NB4 (cell line): ENCODE data around the gene KCNQ2.
"Not testable (repeated sequence)": the region's sequence is repeated elsewhere in the genome, so short reads cannot be mapped to it uniquely, and the experiment has no call there.

Experiments
- DNase-seq: peaks from one replicate; pipeline ENCODE4 v3.0.0; 2010; ENCODE audit warnings: low read depth
- H3K4me3 ChIP-seq: one replicate; pipeline ENCODE4 v1.5.1; 2011; ENCODE audit warnings: mild to moderate bottlenecking, low read depth, low read length, moderate library complexity
- MAX ChIP-seq: IDR thresholded peaks from 2 replicates; pipeline ENCODE4 v1.6.1; 2011; ENCODE audit warnings: low read depth, low read length
- MYC ChIP-seq: IDR thresholded peaks from 2 replicates; pipeline ENCODE4 v1.6.1; 2011; ENCODE audit warnings: low read depth, low read length
- POLR2A ChIP-seq: IDR thresholded peaks from 2 replicates; pipeline ENCODE4 v1.6.1; 2011; ENCODE audit warnings: mild to moderate bottlenecking; ENCODE audit not compliant: insufficient read length; ENCODE audit errors: extremely low read depth
- TF ChIP-seq, protein P1 (sequence below): IDR thresholded peaks from one replicate; pipeline ENCODE4 v1.5.1; 2012; ENCODE audit warnings: low read depth, low read length

Gene KCNQ2

DNA sequence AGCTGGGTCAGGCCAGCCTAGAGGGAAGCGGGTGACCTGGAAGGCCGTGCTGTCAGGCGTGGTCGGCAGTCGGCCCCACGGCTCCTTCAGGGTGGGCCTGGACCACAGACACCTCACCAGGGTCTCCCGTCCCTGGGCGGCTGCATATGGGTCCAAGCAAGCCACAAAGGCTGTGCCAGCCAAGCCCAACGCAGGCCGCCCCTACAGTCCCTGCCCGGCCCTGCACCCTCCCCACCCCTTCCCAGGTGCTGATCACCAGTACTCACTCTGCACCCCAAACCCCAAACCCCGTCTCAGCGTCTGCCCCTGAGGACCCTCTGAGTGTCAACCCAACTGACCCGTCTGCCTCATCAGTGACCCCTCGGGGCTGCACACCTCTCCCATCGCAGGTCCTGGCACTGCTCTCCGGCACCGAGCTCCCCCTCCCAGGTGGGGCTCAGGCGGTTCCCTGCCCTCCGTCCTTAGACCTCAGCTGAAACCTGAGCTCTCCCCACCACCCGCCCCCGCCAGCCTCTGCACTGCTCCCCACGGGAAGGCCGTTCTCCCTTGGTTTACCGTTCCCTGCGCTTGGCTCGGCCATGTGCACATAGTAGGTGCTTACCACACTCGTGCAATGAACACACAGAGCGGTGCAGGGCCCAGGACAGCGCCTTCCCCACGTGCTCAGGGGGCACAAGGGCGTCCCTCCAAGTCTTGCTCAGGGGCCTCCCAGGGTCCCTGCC, 46.7 kb upstream of the KCNQ2 start:
- H3K4me3 ChIP-seq = no peak overlapping the region
- no peak for DNase-seq
- TF ChIP-seq MAX (no peak), POLR2A (no peak), MYC (no peak)
- TF ChIP-seq, protein P1, sequence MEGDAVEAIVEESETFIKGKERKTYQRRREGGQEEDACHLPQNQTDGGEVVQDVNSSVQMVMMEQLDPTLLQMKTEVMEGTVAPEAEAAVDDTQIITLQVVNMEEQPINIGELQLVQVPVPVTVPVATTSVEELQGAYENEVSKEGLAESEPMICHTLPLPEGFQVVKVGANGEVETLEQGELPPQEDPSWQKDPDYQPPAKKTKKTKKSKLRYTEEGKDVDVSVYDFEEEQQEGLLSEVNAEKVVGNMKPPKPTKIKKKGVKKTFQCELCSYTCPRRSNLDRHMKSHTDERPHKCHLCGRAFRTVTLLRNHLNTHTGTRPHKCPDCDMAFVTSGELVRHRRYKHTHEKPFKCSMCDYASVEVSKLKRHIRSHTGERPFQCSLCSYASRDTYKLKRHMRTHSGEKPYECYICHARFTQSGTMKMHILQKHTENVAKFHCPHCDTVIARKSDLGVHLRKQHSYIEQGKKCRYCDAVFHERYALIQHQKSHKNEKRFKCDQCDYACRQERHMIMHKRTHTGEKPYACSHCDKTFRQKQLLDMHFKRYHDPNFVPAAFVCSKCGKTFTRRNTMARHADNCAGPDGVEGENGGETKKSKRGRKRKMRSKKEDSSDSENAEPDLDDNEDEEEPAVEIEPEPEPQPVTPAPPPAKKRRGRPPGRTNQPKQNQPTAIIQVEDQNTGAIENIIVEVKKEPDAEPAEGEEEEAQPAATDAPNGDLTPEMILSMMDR = no peak

- no peak for DNase-seq
- H3K4me3 ChIP-seq = no peak overlapping the region
- TF ChIP-seq MYC (no peak), POLR2A (no peak), MAX (no peak)
- TF ChIP-seq, protein P1 = no peak
Observed at GRCh38 chr20:63518351-63518861, 46.0 kb upstream of the KCNQ2 start.

- no peak for DNase-seq
- TF ChIP-seq, protein P1 = no peak
- no peak overlapping the region for H3K4me3 ChIP-seq
Observed at GRCh38 chr20:63517376-63518309, 45.2 kb upstream of the KCNQ2 start.

DNA sequence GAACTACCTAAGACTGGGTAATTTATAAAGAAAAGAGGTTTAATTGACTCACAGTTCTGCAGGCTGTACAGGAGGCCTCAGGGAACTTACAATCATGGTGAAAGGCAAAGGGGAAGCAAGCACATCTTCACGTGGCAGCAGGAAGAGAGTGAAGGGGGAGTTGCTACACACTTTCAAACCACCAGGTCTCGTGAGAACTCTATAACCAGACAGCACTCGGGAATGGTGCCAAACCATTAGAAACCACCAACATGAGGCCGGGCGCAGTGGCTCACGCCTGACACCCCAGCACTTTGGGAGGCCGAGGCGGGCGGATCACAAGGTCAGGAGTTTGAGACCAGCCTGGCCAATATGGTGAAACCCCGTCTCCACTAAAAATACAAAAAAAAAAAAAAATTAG, 42.1 kb upstream of the KCNQ2 start:
- peak; percentile 60 for DNase-seq
- not testable (repeated sequence) for H3K4me3 ChIP-seq

DNA sequence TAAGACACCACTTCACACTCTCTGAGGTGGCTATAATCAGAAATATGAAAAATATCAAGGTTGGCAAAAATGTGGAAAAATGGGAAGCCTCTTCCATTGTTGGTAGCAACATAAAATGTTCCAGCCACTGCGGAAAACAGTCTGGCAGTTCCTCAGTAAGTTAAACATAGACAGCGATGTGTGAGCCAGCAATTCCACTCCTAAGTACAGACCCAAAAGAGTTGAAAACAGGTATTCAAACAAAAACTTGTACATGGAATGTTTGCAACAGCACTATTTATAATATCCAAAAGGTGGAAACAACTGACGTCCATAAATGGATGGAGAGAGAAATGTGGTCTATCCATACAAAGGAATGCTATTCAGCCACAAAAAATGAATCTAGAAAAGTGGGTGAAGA, 40.8 kb upstream of the KCNQ2 start:
- DNase-seq = no peak
- TF ChIP-seq MYC (no peak), POLR2A (no peak), MAX (no peak)
- TF ChIP-seq, protein P1 = no peak
- no peak overlapping the region for H3K4me3 ChIP-seq

DNA sequence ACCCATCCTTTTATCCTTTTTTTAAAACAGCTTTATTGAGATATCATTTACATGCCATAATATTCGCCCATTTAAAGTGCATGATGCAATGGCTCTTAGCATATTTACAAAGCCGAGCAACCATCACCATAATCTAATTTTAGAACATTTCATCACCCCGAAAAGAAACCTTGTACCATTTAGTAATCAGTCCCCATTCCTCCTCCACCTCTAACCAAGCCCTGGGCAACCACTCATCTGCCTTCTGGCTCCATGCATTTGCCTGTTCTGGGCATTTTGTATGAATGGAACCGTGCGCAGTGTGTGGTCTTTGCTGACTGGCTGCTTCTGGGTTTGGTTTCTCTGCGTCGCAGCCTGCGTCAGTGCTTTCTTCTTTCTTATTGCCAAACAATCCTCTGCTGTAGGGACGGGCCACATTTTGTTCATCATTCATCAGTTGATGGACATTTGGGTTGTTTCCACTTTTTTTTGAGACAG, 36.7 kb upstream of the KCNQ2 start:
- no peak for TF ChIP-seq MAX
- no peak for TF ChIP-seq POLR2A
- TF ChIP-seq MYC = no peak
- TF ChIP-seq, protein P1 = no peak
- H3K4me3 ChIP-seq = no peak overlapping the region
- DNase-seq = peak; percentile 54
